Tibial nerve (tissue), 4 donors: ENCODE results near the gene CISD2. TPM values are rescaled to one million over a fixed set of nuclear protein-coding genes. Genes with fewer than 3 reads are reported as not detected.
"Not testable (repeated sequence)": the region's sequence is repeated elsewhere in the genome, so short reads cannot be mapped to it uniquely, and the experiment has no call there.

Source experiments
- DNase-seq, 2 donors: peaks; one replicate each; pipeline ENCODE4 v3.0.0-alpha.2; 2019; ENCODE audit warnings: low spot score in 2 of 2
- H3K27ac ChIP-seq, 4 donors: fragments of 200-600 bp; sonication (generic) in 3 of 4; one replicate each; pipeline ENCODE4 v1.5.1; 2017 to 2019; ENCODE audit warnings: mild to moderate bottlenecking in 1 of 4
- H3K27me3 ChIP-seq, 2 donors: fragments of 200-600 bp; sonication (generic) in 1 of 2; one replicate each; pipeline versions ENCODE4 v1.5.1 to v1.6.0; 2017 to 2019
- H3K36me3 ChIP-seq, 3 donors: fragments of 200-600 bp; sonication (generic); one replicate each; pipeline ENCODE4 v1.5.1; 2018 to 2019
- H3K4me1 ChIP-seq, 4 donors: fragments of 200-600 bp; sonication (generic) in 3 of 4; one replicate each; pipeline ENCODE4 v1.5.1; 2017 to 2019
- H3K4me3 ChIP-seq, 4 donors: fragments of 200-600 bp; sonication (generic) in 3 of 4; one replicate each; pipeline ENCODE4 v1.5.1; 2017 to 2019; ENCODE audit warnings: mild to moderate bottlenecking in 1 of 4, moderate library complexity in 1 of 4
- H3K9me3 ChIP-seq, 4 donors: fragments of 200-600 bp; sonication (generic) in 3 of 4; one replicate each; pipeline ENCODE4 v1.5.1; 2017 to 2019
- EP300 ChIP-seq, 2 donors: sonication (generic); formaldehyde crosslinking; IDR thresholded peaks; one replicate each; pipeline ENCODE4 v1.6.1; 2017; ENCODE audit warnings: antibody characterized with exemption in 2 of 2, mild to moderate bottlenecking in 1 of 2
- POLR2A ChIP-seq, 2 donors: fragments of 450-650 bp; IDR thresholded peaks; one replicate each; pipeline ENCODE4 v1.6.1; 2017; ENCODE audit warnings: antibody characterized with exemption in 2 of 2, mild to moderate bottlenecking in 2 of 2, moderate library complexity in 2 of 2
- WGBS, 2 donors: methylation state at CpG; one replicate each; pipeline ENCODE4 v1.1.5; 2018; 5-methylcytosine and 5-hydroxymethylcytosine counted together
- total RNA-seq, 4 donors: library from RNA; depleted of rRNA; stranded (reverse); fragments of >200 nt; gene quantifications; one replicate each; pipeline ENCODE4 v1.1.0, GENCODE V29; 2016
- TF ChIP-seq, protein P1 (sequence below), 5 experiments: fragments of 200-600 bp in 3 of 5; fragments of 450-650 bp in 2 of 5; sonication (generic) in 3 of 5; IDR thresholded peaks; one replicate each; pipeline ENCODE4 v1.5.1; 2016 to 2019; ENCODE audit warnings: antibody characterized with exemption in 5 of 5, mild to moderate bottlenecking in 3 of 5, moderate library complexity in 2 of 5

The CISD2 gene, protein sequence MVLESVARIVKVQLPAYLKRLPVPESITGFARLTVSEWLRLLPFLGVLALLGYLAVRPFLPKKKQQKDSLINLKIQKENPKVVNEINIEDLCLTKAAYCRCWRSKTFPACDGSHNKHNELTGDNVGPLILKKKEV
- 10 to 100 TPM in 1 of 4 donors, 1 to 10 TPM in 3; 3.5 to 11.1 (median 7.2) TPM for total RNA-seq

DNA sequence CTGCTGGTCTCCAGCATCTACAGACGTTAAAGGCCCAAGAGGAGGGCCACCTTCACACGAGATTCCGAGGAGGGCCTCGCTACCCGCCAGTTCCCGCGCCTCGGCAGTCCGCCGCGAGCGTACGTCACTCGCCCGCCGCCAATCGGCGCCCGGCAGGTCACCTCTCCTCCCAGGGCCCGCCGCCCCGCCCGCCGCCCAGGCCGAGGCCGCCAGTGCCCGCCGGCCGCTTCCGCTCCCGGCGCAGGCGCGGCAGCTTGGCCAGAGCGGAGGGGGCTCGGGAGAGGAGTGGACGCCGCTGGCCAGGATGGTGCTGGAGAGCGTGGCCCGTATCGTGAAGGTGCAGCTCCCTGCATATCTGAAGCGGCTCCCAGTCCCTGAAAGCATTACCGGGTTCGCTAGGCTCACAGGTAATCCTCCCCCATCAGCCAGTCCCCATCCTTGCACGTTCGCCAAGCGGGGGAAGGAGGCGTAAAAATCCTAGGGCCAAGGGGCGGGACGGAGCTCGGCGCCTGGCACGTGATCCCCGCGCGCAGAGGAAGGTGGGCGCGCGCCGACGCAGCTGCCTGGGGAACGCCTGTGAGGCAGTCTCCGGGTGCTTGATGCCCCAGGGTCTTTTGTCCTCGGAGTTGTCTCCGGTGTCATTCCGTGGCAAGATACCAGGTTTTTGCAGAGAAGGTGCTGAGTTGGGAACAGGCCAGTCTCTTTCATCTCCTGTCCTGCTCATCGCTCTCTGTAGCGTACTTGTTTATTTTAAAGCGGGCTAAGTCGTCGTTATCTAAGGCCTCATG lies at the start of gene CISD2:
CISD2 (plus strand) TSS at position 212 of the 788 bp plus-strand sequence; CDS start at position 305, 93 bp downstream.
- Histone ChIP-seq H3K4me3 (peak within 1 kb of the TSS; percentile 66 to 79 (median 68)), H3K27me3 (no peaks in the 10 kb centered on the region), H3K36me3 (no peaks in the 10 kb centered on the region), H3K9me3 (no peaks in the 10 kb centered on the region), H3K4me1 (peaks cover 0 to 30% (median 13%) of the 10 kb centered on the region in 4 donors), H3K27ac (peak within 1 kb of the TSS; percentile 96 to 99 (median 98))
- TF ChIP-seq POLR2A (IDR thresholded peaks at IDR 0.05), result peak; percentile 82 to 88
- TF ChIP-seq, protein P1, sequence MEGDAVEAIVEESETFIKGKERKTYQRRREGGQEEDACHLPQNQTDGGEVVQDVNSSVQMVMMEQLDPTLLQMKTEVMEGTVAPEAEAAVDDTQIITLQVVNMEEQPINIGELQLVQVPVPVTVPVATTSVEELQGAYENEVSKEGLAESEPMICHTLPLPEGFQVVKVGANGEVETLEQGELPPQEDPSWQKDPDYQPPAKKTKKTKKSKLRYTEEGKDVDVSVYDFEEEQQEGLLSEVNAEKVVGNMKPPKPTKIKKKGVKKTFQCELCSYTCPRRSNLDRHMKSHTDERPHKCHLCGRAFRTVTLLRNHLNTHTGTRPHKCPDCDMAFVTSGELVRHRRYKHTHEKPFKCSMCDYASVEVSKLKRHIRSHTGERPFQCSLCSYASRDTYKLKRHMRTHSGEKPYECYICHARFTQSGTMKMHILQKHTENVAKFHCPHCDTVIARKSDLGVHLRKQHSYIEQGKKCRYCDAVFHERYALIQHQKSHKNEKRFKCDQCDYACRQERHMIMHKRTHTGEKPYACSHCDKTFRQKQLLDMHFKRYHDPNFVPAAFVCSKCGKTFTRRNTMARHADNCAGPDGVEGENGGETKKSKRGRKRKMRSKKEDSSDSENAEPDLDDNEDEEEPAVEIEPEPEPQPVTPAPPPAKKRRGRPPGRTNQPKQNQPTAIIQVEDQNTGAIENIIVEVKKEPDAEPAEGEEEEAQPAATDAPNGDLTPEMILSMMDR (IDR thresholded peaks at IDR 0.05), result peak in 2 of 5 experiments; percentile 42 to 54
- peak; percentile 70 to 96 for TF ChIP-seq EP300 (IDR thresholded peaks at IDR 0.05)
- 0% methylated on average over 35 to 49 of the region's 71 CpGs for WGBS, 2 donors
- peak; percentile 81 to 83 for DNase-seq

DNA sequence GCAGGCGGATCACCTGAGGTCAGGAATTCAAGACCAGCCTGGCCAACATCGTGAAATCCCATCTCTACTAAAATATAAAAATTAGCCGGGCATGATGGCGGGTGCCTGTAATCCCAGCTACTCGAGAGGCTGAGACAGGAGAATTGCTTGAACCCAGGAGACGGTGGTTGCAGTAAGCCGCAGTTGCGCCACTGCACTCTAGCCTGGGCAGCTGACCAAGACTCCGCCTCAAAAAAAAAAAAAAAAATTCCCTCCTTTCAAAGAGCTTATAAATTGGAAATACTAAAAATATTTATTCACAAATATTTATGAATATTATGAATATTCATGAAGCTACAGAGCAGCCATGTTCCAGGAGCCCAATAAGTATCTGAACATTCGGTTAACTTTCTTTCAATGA lies 49.7 kb upstream of the CISD2 start:
- Histone ChIP-seq H3K4me1 (peaks cover 0 to 97% (median 74%) of the 10 kb centered on the region in 4 donors), H3K27ac (peak overlapping the region in 1 of 4 donors; percentile 42)
- not testable (repeated sequence) for H3K9me3 ChIP-seq, H3K4me3 ChIP-seq, H3K27me3 ChIP-seq, H3K36me3 ChIP-seq, DNase-seq
- 92 to 94% methylated on average over 10 of the region's 10 CpGs for WGBS, 2 donors

GRCh38 chr4:102819588-102820365 lies 49.0 kb upstream of the CISD2 start:
- peak overlapping the region in 1 of 4 donors; percentile 43 for H3K27ac ChIP-seq
- TF ChIP-seq POLR2A (IDR thresholded peaks at IDR 0.05), result no peak
- TF ChIP-seq EP300 (IDR thresholded peaks at IDR 0.05), result no peak
- TF ChIP-seq, protein P1 (IDR thresholded peaks at IDR 0.05), result no peak
- H3K27me3 ChIP-seq, result no peaks in the 10 kb centered on the region
- H3K4me1 ChIP-seq, result peaks cover 0 to 97% (median 73%) of the 10 kb centered on the region in 4 donors
- H3K4me3 ChIP-seq, result no peak overlapping the region
- no peak for DNase-seq
- WGBS, 2 donors, result 57 to 58% methylated on average over 8 of the region's 8 CpGs
- H3K9me3 ChIP-seq, result no peaks in the 10 kb centered on the region
- H3K36me3 ChIP-seq, result no peaks in the 10 kb centered on the region

- no peak for DNase-seq
- Histone ChIP-seq H3K27ac (peak overlapping the region in 3 of 4 donors; percentile 14 to 99 (median 99)), H3K27me3 (no peaks in the 10 kb centered on the region), H3K36me3 (no peaks in the 10 kb centered on the region), H3K9me3 (no peaks in the 10 kb centered on the region), H3K4me3 (peak overlapping the region in 3 of 4 donors; percentile 68 to 89 (median 69)), H3K4me1 (peaks cover 0 to 62% (median 44%) of the 10 kb centered on the region in 4 donors)
- 31 to 33% methylated on average over 4 of the region's 4 CpGs for WGBS, 2 donors
- TF ChIP-seq, protein P1 (IDR thresholded peaks at IDR 0.05), result no peak
- TF ChIP-seq POLR2A (IDR thresholded peaks at IDR 0.05) (no peak), EP300 (IDR thresholded peaks at IDR 0.05) (no peak)
These were observed 45.3 kb upstream of the CISD2 start for GRCh38 chr4:102823464-102823863.

GRCh38 chr4:102823897-102824296 lies 44.9 kb upstream of the CISD2 start:
- Histone ChIP-seq H3K4me1 (peaks cover 0 to 62% (median 42%) of the 10 kb centered on the region in 4 donors), H3K4me3 (peak overlapping the region in 3 of 4 donors; percentile 68 to 89 (median 69)), H3K27me3 (no peaks in the 10 kb centered on the region), H3K36me3 (no peaks in the 10 kb centered on the region), H3K9me3 (no peaks in the 10 kb centered on the region), H3K27ac (peak overlapping the region; percentile 99 to 100 (median 100))
- DNase-seq, result no peak
- 51 to 60% methylated on average over 4 of the region's 4 CpGs for WGBS, 2 donors
- TF ChIP-seq EP300 (IDR thresholded peaks at IDR 0.05) (no peak), POLR2A (IDR thresholded peaks at IDR 0.05) (no peak)
- TF ChIP-seq, protein P1 (IDR thresholded peaks at IDR 0.05), result no peak
